Suppressor macrophage (primary cell): ENCODE results near the gene TRIM9.
A peak's percentile ranks its signal among the peaks of the same experiment; 100 is the strongest.

ENCODE experiments used
- DNase-seq, 4 experiments: peaks; one replicate each; pipeline ENCODE4 v3.0.0-alpha.2; 2020 to 2022

TRIM9 gene

GRCh38 chr14:50932592-50933495, 162.1 kb downstream of the TRIM9 start:
- DNase-seq = peak in 1 of 4 experiments; percentile 12

GRCh38 chr14:50932156-50932555, 162.7 kb downstream of the TRIM9 start:
- peak in 3 of 4 experiments; percentile 19 to 62 (median 35) for DNase-seq

GRCh38 chr14:50931559-50931958, 163.3 kb downstream of the TRIM9 start:
- no peak for DNase-seq

GRCh38 chr14:50929506-50929905, 165.4 kb downstream of the TRIM9 start:
- no peak for DNase-seq

- DNase-seq = peak; percentile 90 to 96 (median 94)
Observed at GRCh38 chr14:50928002-50928635, 166.8 kb downstream of the TRIM9 start.

GRCh38 chr14:50926851-50927386, 168.0 kb downstream of the TRIM9 start:
- peak; percentile 81 to 95 (median 87) for DNase-seq
